NCI-H2196 treated with DMSO at 0.1 percent for 48 hours (cell line): ENCODE results near the gene LANCL1.
A peak's percentile ranks its signal among the peaks of the same experiment; 100 is the strongest.
"Not testable (repeated sequence)": the region's sequence is repeated elsewhere in the genome, so short reads cannot be mapped to it uniquely, and the experiment has no call there.

Experiments
- DNase-seq: peaks from one replicate; lab custom pipeline; 2025; ENCODE audit not compliant: unreplicated experiment; lab: John Stamatoyannopoulos, UW

LANCL1 gene

GRCh38 chr2:210460322-210461227, 16.0 kb downstream of the LANCL1 start:
- no peak for DNase-seq

GRCh38 chr2:210459880-210460279, 16.7 kb downstream of the LANCL1 start:
- no peak for DNase-seq

- no peak for DNase-seq
Observed at GRCh38 chr2:210459407-210459806, 17.2 kb downstream of the LANCL1 start.

GRCh38 chr2:210458395-210458794, 18.2 kb downstream of the LANCL1 start:
- no peak for DNase-seq

GRCh38 chr2:210456571-210456970, 20.0 kb downstream of the LANCL1 start:
- DNase-seq = no peak

GRCh38 chr2:210454336-210454735, 22.2 kb downstream of the LANCL1 start:
- no peak for DNase-seq

GRCh38 chr2:210452194-210452593, 24.4 kb downstream of the LANCL1 start:
- no peak for DNase-seq

GRCh38 chr2:210450942-210451341, 25.6 kb downstream of the LANCL1 start:
- DNase-seq = not testable (repeated sequence)

GRCh38 chr2:210445732-210446131, 30.8 kb downstream of the LANCL1 start:
- no peak for DNase-seq

GRCh38 chr2:210445116-210445707, 31.3 kb downstream of the LANCL1 start:
- DNase-seq = peak; percentile 9

GRCh38 chr2:210443527-210443926, 33.0 kb downstream of the LANCL1 start:
- DNase-seq = no peak

GRCh38 chr2:210442878-210443277, 33.7 kb downstream of the LANCL1 start:
- no peak for DNase-seq

- no peak for DNase-seq
Observed at GRCh38 chr2:210442457-210442856, 34.1 kb downstream of the LANCL1 start.

GRCh38 chr2:210440206-210440605, 36.4 kb downstream of the LANCL1 start:
- DNase-seq = no peak

- DNase-seq = no peak
Observed at GRCh38 chr2:210435439-210435838, 41.1 kb downstream of the LANCL1 start.

GRCh38 chr2:210432633-210433032, 43.9 kb downstream of the LANCL1 start:
- no peak for DNase-seq

GRCh38 chr2:210429403-210430137, 47.0 kb downstream of the LANCL1 start:
- no peak for DNase-seq

- no peak for DNase-seq
Observed at GRCh38 chr2:210428393-210429179, 48.0 kb downstream of the LANCL1 start.

- DNase-seq = not testable (repeated sequence)
Observed at GRCh38 chr2:210427309-210427708, 49.2 kb downstream of the LANCL1 start.

GRCh38 chr2:210422366-210422765, 54.2 kb downstream of the LANCL1 start:
- no peak for DNase-seq

- no peak for DNase-seq
Observed at GRCh38 chr2:210421916-210422315, 54.6 kb downstream of the LANCL1 start.
